ENCODE results near the gene RNF103. TPM values are rescaled to one million over a fixed set of nuclear protein-coding genes. Genes with fewer than 3 reads are reported as not detected.

Gene RNF103
- total and polyA plus RNA-seq, 2 of the 8 experiments (the other 6 are each of a cell fraction or from before 2014, with no cell fraction given) = 3.3 to 7.4 TPM

DNA sequence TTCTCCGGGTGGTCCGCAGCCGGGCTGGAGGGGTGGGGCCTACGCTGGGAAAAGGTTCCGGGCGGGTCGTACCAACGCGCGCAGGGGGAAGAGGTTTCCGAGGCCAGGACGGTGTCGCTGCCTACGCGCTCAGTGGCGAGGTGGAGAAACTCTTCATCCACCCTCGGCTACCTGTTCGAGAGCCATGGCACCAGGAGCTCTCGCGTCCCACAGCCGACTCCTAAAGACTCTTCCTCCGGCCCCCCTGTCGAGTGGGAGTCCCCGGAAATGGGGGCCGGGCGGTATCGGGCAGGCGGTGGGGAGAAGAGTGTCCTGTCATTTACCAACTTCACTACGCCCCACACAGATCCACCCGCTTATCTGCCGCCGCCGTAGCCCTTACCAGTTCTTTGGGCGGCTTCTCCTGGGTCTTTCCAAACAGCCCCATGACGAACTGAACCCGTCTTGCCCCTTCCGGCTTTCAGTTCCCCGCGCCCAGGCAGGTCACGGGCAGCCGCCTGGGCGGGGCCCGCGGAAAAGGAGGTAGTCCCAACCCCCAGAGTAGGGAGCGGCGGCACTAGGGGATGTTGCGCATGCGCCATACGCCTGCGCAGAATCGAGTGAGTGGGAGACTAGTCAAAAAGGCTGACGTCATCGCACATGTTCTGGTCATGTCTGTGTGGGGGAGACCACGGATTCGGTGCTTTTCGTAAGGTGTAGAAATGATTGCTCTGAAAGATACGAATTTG, 60.6 kb downstream of the RNF103 start, which contains the start of gene CHMP3:
Gene CHMP3 (minus strand): TSS at position 522 of the 728 bp plus-strand sequence. CDS start 95 bp downstream, at position 427.
- peak within 1 kb of the TSS; percentile 97 for H4K5ac ChIP-seq (ENCODE audit: insufficient read length, low read depth, low read length)
- H3K9me3 ChIP-seq (ENCODE audit: insufficient read depth in 2 of 2, low read depth in 1 of 2, low read length in 1 of 2) = no peaks in the 10 kb centered on the region
- H3K79me2 ChIP-seq (ENCODE audit: control insufficient read depth in 1 of 2, insufficient read depth in 2 of 2, low read length in 2 of 2) = peaks cover 0 to 39% of the 10 kb centered on the region in 2 experiments; a peak in 2 of 4 replicates
- H3K23me2 ChIP-seq (ENCODE audit: low read depth, low read length) = peaks cover 5% of the 10 kb centered on the region; the same call in 1 of the 2 replicates
- H3K14ac ChIP-seq (ENCODE audit: insufficient read length) = no peak within 1 kb of the TSS
- H4K8ac ChIP-seq (ENCODE audit: extremely low read depth, insufficient read depth, low read length) = peak within 1 kb of the TSS; percentile 99
- H3K4me1 ChIP-seq (replicated peaks in 1 of 4; ENCODE audit: control insufficient read depth in 3 of 4, insufficient read depth in 4 of 4, low read length in 3 of 4) = peaks cover 0 to 3% (median 0%) of the 10 kb centered on the region in 4 experiments; a peak in 2 of 7 replicates
- CTCF ChIA-PET (ENCODE audit: partially characterized antibody) = interaction anchor here (1.2 kb wide), 1 partner anchor 44 kb away, joined by 3 read pairs; no protein-coding TSS in a partner anchor
- 2% methylated on average over 48 of the region's 57 CpGs; no CpG with 5 or more reads in 1 of the 2 experiments for WGBS, 2 experiments (ENCODE audit: extremely low coverage in 1 of 2, insufficient coverage in 1 of 2, insufficient read length in 1 of 2, insufficient replicate concordance in 2 of 2, low coverage in 1 of 2, low lambda C conversion rate in 2 of 2, missing lambda C conversion rate in 1 of 2)
- peaks cover 4% of the 10 kb centered on the region for H3K79me1 ChIP-seq (ENCODE audit: low read depth, low read length)
- H3K27me3 ChIP-seq (replicated peaks in 1 of 4; ENCODE audit: control insufficient read depth in 3 of 4, extremely low read depth in 1 of 4, insufficient read depth in 3 of 4, low read length in 3 of 4) = peaks cover 0 to 2% (median 0%) of the 10 kb centered on the region in 4 experiments; a peak in 3 of 7 replicates
- peak within 1 kb of the TSS; percentile 95 for H3K56ac ChIP-seq (replicated peaks; ENCODE audit: insufficient read length, low read depth, low read length)
- H2BK120ac ChIP-seq (replicated peaks; ENCODE audit: low read depth, low read length) = peak within 1 kb of the TSS; percentile 92
- peak within 1 kb of the TSS; percentile 89 to 99 (median 98) for H3K9ac ChIP-seq (replicated peaks in 1 of 4; ENCODE audit: extremely low read depth in 1 of 4, low read depth in 3 of 4, low read length in 3 of 4)
- H2BK20ac ChIP-seq (ENCODE audit: low read length) = no peak within 1 kb of the TSS; the same call in 1 of the 2 replicates
- H3K4me2 ChIP-seq (ENCODE audit: insufficient read depth in 1 of 2, low read depth in 2 of 2, low read length in 2 of 2) = peak within 1 kb of the TSS; percentile 72 to 77
- H3K27ac ChIP-seq (ENCODE audit: low read depth, low read length) = peak within 1 kb of the TSS; percentile 98
- peak within 1 kb of the TSS; percentile 85 to 94 (median 90) for H3K4me3 ChIP-seq (ENCODE audit: extremely low read depth in 1 of 4, insufficient read depth in 2 of 4, low read depth in 3 of 4, low read length in 4 of 4)
- DNase-seq (ENCODE audit: low read depth in 1 of 2, low spot score in 2 of 2) (peak; percentile 82 to 94), FAIRE-seq (peak; percentile 19)
- H3K36me3 ChIP-seq (ENCODE audit: control insufficient read depth in 2 of 4, insufficient read depth in 4 of 4, low read length in 3 of 4) = no peaks in the 10 kb centered on the region
- POLR2A ChIA-PET (ENCODE audit: partially characterized antibody) = interaction anchor here (0.7 to 1.5 kb wide), 4 partner anchors 11 to 185 kb away, joined by 3 to 4 read pairs (median 4); no protein-coding TSS in a partner anchor
- no peak within 1 kb of the TSS for H3K23ac ChIP-seq (ENCODE audit: insufficient read length)
- H2AK5ac ChIP-seq (ENCODE audit: low read depth, low read length) = peak within 1 kb of the TSS; percentile 44
- peak within 1 kb of the TSS; percentile 99 for H3K18ac ChIP-seq (ENCODE audit: extremely low read depth, low read length)
- peak within 1 kb of the TSS; percentile 99 for H2BK5ac ChIP-seq (ENCODE audit: low read depth, low read length)
- H2BK12ac ChIP-seq (ENCODE audit: low read depth, low read length) = peak within 1 kb of the TSS; percentile 97
- no peaks in the 10 kb centered on the region for H4K20me1 ChIP-seq (replicated peaks in 1 of 2; ENCODE audit: control insufficient read depth in 1 of 2, insufficient read depth in 2 of 2, low read length in 2 of 2)
- peak within 1 kb of the TSS; percentile 98 for H4K91ac ChIP-seq (replicated peaks; ENCODE audit: insufficient read length, low read length)
- peak within 1 kb of the TSS; percentile 77; the same call in 1 of the 2 replicates for H2BK15ac ChIP-seq (ENCODE audit: low read length)
- peak within 1 kb of the TSS; percentile 90 for H3K4ac ChIP-seq (replicated peaks; ENCODE audit: insufficient read length, low read depth, low read length)
- peak within 1 kb of the TSS; percentile 98 for H2AFZ ChIP-seq (ENCODE audit: low read length)
- no peak for TF ChIP-seq RXRA (IDR thresholded peaks at IDR 0.05; ENCODE audit: insufficient read depth, low read depth, low read length)
- TF ChIP-seq KDM4A (IDR thresholded peaks at IDR 0.05; ENCODE audit: low read depth, low read length, severe bottlenecking) = peak; percentile 70
- no peak for TF ChIP-seq SP2 (IDR thresholded peaks at IDR 0.05; ENCODE audit: low read length)
- no peak for TF ChIP-seq ZNF274 (IDR thresholded peaks at IDR 0.05; ENCODE audit: borderline replicate concordance, extremely low read depth, low read length)
- no peak; a peak in 2 of 4 replicates for TF ChIP-seq SIN3A (conservative IDR thresholded peaks at IDR 0.05 in 1 of 2, IDR thresholded peaks at IDR 0.05 in 1 of 2; ENCODE audit: low read depth in 1 of 2, low read length in 2 of 2)
- TF ChIP-seq, protein P1, sequence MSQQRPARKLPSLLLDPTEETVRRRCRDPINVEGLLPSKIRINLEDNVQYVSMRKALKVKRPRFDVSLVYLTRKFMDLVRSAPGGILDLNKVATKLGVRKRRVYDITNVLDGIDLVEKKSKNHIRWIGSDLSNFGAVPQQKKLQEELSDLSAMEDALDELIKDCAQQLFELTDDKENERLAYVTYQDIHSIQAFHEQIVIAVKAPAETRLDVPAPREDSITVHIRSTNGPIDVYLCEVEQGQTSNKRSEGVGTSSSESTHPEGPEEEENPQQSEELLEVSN (IDR thresholded peaks at IDR 0.05) = peak; percentile 96
- TF ChIP-seq EGR1 (IDR thresholded peaks at IDR 0.05; ENCODE audit: borderline replicate concordance, low read depth, low read length) = no peak
- 0 out of 2 replicates have a peak, but pooled peaks have one; percentile 21 for TF ChIP-seq SP1 (IDR thresholded peaks at IDR 0.05; ENCODE audit: low read depth, low read length)
- no peak for TF ChIP-seq KDM1A (IDR thresholded peaks at IDR 0.05; ENCODE audit: borderline replicate concordance, low read length)
- TF ChIP-seq NANOG (IDR thresholded peaks at IDR 0.05; ENCODE audit: insufficient read depth, low read depth, low read length, poor library complexity, severe bottlenecking) = no peak

Measured in H1 (cell line).